HG03342 (cell line): Measurements from ENCODE around the gene FSTL1.

Experiments
- ATAC-seq: cut with Tn5 transposase; IDR thresholded peaks from one replicate; pipeline ENCODE4 v1.9.1; 2021; ENCODE audit warnings: mild to moderate bottlenecking, moderate library complexity; ENCODE audit not compliant: unreplicated experiment

The FSTL1 gene

GRCh38 chr3:120469440-120469839 lies 18.6 kb upstream of the FSTL1 start:
- no peak for ATAC-seq

GRCh38 chr3:120468635-120469295 lies 18.0 kb upstream of the FSTL1 start:
- ATAC-seq, result no peak

- ATAC-seq, result no peak
Observed at GRCh38 chr3:120462409-120462959, 11.7 kb upstream of the FSTL1 start.

- no peak for ATAC-seq
Observed at GRCh38 chr3:120461416-120461815, 10.6 kb upstream of the FSTL1 start.

GRCh38 chr3:120460862-120461261 lies 10.1 kb upstream of the FSTL1 start:
- no peak for ATAC-seq

- ATAC-seq, result no peak
Observed at GRCh38 chr3:120460181-120460790, 9.5 kb upstream of the FSTL1 start.

GRCh38 chr3:120459196-120459595 lies 8.4 kb upstream of the FSTL1 start:
- ATAC-seq, result no peak

GRCh38 chr3:120457827-120458226 lies 7.0 kb upstream of the FSTL1 start:
- ATAC-seq, result no peak

GRCh38 chr3:120454076-120454689 lies 3.4 kb upstream of the FSTL1 start:
- ATAC-seq, result no peak

- ATAC-seq, result no peak
Observed at GRCh38 chr3:120452816-120453215, 2.0 kb upstream of the FSTL1 start.

GRCh38 chr3:120451806-120452205 lies 1.0 kb upstream of the FSTL1 start:
- no peak for ATAC-seq

- no peak for ATAC-seq
Observed at GRCh38 chr3:120451272-120451761, 525 bp upstream of the FSTL1 start.

- ATAC-seq, result no peak
Observed at GRCh38 chr3:120449701-120450599, 842 bp downstream of the FSTL1 start.

GRCh38 chr3:120449251-120449650 lies 1.5 kb downstream of the FSTL1 start:
- no peak for ATAC-seq

- ATAC-seq, result no peak
Observed at GRCh38 chr3:120448756-120449155, 2.0 kb downstream of the FSTL1 start.

GRCh38 chr3:120446891-120447668 lies 3.7 kb downstream of the FSTL1 start:
- no peak for ATAC-seq

- ATAC-seq, result no peak
Observed at GRCh38 chr3:120445654-120446053, 5.1 kb downstream of the FSTL1 start.

- no peak for ATAC-seq
Observed at GRCh38 chr3:120443626-120444123, 7.1 kb downstream of the FSTL1 start.

- no peak for ATAC-seq
Observed at GRCh38 chr3:120442975-120443517, 7.7 kb downstream of the FSTL1 start.

GRCh38 chr3:120441776-120442175 lies 9.0 kb downstream of the FSTL1 start:
- no peak for ATAC-seq
